H9 (cell line): ENCODE measurements around the gene MYH4. TPM values are rescaled to one million over a fixed set of nuclear protein-coding genes. Genes with fewer than 3 reads are reported as not detected.
A peak's percentile ranks its signal among the peaks of the same experiment; 100 is the strongest.

ENCODE experiments used
- DNase-seq: peaks from one replicate; pipeline ENCODE4 v3.0.0-alpha.2; 2017
- H2AFZ ChIP-seq: one replicate; pipeline ENCODE4 v1.6.1; 2013; ENCODE audit warnings: mild to moderate bottlenecking, low read length, control low read depth, moderate library complexity
- H2AK5ac ChIP-seq: 2 replicates; pipeline ENCODE4 v1.6.1; 2013; ENCODE audit warnings: low read length, control low read depth, mixed read lengths; ENCODE audit not compliant: insufficient read length
- H2BK120ac ChIP-seq: one replicate; pipeline ENCODE4 v1.6.1; 2013; ENCODE audit warnings: low read depth, mild to moderate bottlenecking, low read length, control low read depth, inconsistent platforms; ENCODE audit not compliant: poor library complexity, severe bottlenecking
- H2BK12ac ChIP-seq: 2 replicates; pipeline ENCODE4 v1.6.1; 2013; ENCODE audit warnings: low read length, control low read depth, mixed read lengths, low read depth; ENCODE audit not compliant: insufficient read length
- H2BK15ac ChIP-seq: 2 replicates; pipeline ENCODE4 v1.6.1; 2013; ENCODE audit warnings: low read depth, low read length, control low read depth
- H2BK20ac ChIP-seq: one replicate; pipeline ENCODE4 v1.6.1; 2013; ENCODE audit warnings: low read depth, mild to moderate bottlenecking, low read length, control low read depth, inconsistent platforms; ENCODE audit not compliant: poor library complexity, severe bottlenecking
- H2BK5ac ChIP-seq: 2 replicates; pipeline ENCODE4 v1.6.1; 2013; ENCODE audit warnings: low read length, control low read depth, mixed read lengths; ENCODE audit not compliant: insufficient read length
- H3K14ac ChIP-seq: 2 replicates; pipeline ENCODE4 v1.6.1; 2013; ENCODE audit warnings: low read length, control low read depth; ENCODE audit not compliant: insufficient read depth
- H3K18ac ChIP-seq: 2 replicates; pipeline ENCODE4 v1.6.1; 2013; ENCODE audit warnings: low read depth, mild to moderate bottlenecking, mixed read lengths, low read length, control low read depth; ENCODE audit not compliant: insufficient read length
- H3K23ac ChIP-seq: 2 replicates; pipeline ENCODE4 v1.6.1; 2013; ENCODE audit warnings: low read length, control low read depth, mixed read lengths, low read depth; ENCODE audit not compliant: insufficient read length
- H3K23me2 ChIP-seq: 2 replicates; pipeline ENCODE4 v1.6.1; 2013; ENCODE audit warnings: low read depth, mild to moderate bottlenecking, mixed read lengths, low read length, control low read depth; ENCODE audit not compliant: insufficient read length, poor library complexity, severe bottlenecking
- H3K27ac ChIP-seq: 2 replicates; pipeline ENCODE4 v1.5.1; 2013; ENCODE audit warnings: low read length, control low read depth, mixed read lengths, low read depth; ENCODE audit not compliant: insufficient read length
- H3K27me3 ChIP-seq: 2 replicates; pipeline ENCODE4 v1.6.1; 2013; ENCODE audit warnings: low read length, control low read depth, inconsistent platforms; ENCODE audit not compliant: insufficient read depth
- H3K4ac ChIP-seq: 2 replicates; pipeline ENCODE4 v1.6.1; 2013; ENCODE audit warnings: low read depth, mild to moderate bottlenecking, control low read depth, inconsistent platforms, low read length, moderate library complexity
- H3K4me1 ChIP-seq: 2 replicates; pipeline ENCODE4 v1.6.1; 2013; ENCODE audit warnings: low read length, control low read depth, inconsistent platforms; ENCODE audit not compliant: insufficient read depth
- H3K4me2 ChIP-seq: 2 replicates; pipeline ENCODE4 v1.6.1; 2013; ENCODE audit warnings: low read length, control low read depth, mixed read lengths; ENCODE audit not compliant: insufficient read length, insufficient read depth
- H3K56ac ChIP-seq: 2 replicates; pipeline ENCODE4 v1.6.1; 2013; ENCODE audit warnings: low read depth, mild to moderate bottlenecking, mixed read lengths, low read length, control low read depth; ENCODE audit not compliant: insufficient read length
- H3K79me1 ChIP-seq: 2 replicates; pipeline ENCODE4 v1.6.1; 2013; ENCODE audit warnings: low read depth, mild to moderate bottlenecking, moderate library complexity, low read length, control low read depth, inconsistent platforms; ENCODE audit not compliant: insufficient read depth, poor library complexity, severe bottlenecking
- H3K79me2 ChIP-seq: 2 replicates; pipeline ENCODE4 v1.6.1; 2013; ENCODE audit warnings: low read length, control low read depth, inconsistent platforms; ENCODE audit not compliant: insufficient read depth
- H3K9ac ChIP-seq: 2 replicates; pipeline ENCODE4 v1.6.1; 2013; ENCODE audit warnings: low read length, control low read depth, mixed read lengths; ENCODE audit not compliant: insufficient read length; ENCODE audit errors: extremely low read depth
- H3K9me3 ChIP-seq: one replicate; pipeline ENCODE4 v1.6.1; 2013; ENCODE audit warnings: low read depth, low read length, inconsistent platforms; ENCODE audit not compliant: control insufficient read depth
- H3T11ph ChIP-seq: one replicate; pipeline ENCODE4 v1.6.1; 2013; ENCODE audit warnings: mild to moderate bottlenecking, low read length, control low read depth, inconsistent platforms
- H4K20me1 ChIP-seq: one replicate; pipeline ENCODE4 v1.6.1; 2013; ENCODE audit not compliant: control insufficient read depth, insufficient read length, insufficient read depth
- H4K5ac ChIP-seq: 2 replicates; pipeline ENCODE4 v1.6.1; 2013; ENCODE audit warnings: low read depth, mild to moderate bottlenecking, mixed read lengths, low read length, control low read depth; ENCODE audit not compliant: insufficient read length
- H4K8ac ChIP-seq: replicated peaks from 2 replicates; pipeline ENCODE4 v1.6.1; 2013; ENCODE audit warnings: low read length, control low read depth, mixed read lengths, low read depth; ENCODE audit not compliant: insufficient read length
- H4K91ac ChIP-seq: 2 replicates; pipeline ENCODE4 v1.6.1; 2013; ENCODE audit warnings: low read depth, mild to moderate bottlenecking, moderate library complexity, mixed read lengths, low read length, control low read depth; ENCODE audit not compliant: insufficient read length
- H3K27ac Mint-ChIP-seq, 3 experiments: 2 replicates in 2 of 3; 3 replicates in 1 of 3; pipeline ENCODE4 v1.8.0; 2020 to 2021; ENCODE audit warnings: mixed read lengths in 3 of 3, mild to moderate bottlenecking in 1 of 3, moderate library complexity in 1 of 3
- H3K27me3 Mint-ChIP-seq: 2 replicates; pipeline ENCODE4 v1.8.0; 2021; ENCODE audit warnings: low read depth, mild to moderate bottlenecking, moderate library complexity, mixed read lengths
- H3K36me3 Mint-ChIP-seq, 3 experiments: 2 replicates in 2 of 3; 3 replicates in 1 of 3; pipeline ENCODE4 v1.8.0; 2020 to 2021; ENCODE audit warnings: low read depth in 3 of 3, mixed read lengths in 3 of 3; ENCODE audit not compliant: insufficient read depth in 1 of 3
- H3K4me1 Mint-ChIP-seq, 2 experiments: 2 replicates each; pipeline ENCODE4 v1.8.0; 2020; ENCODE audit warnings: mixed read lengths in 2 of 2
- H3K4me3 Mint-ChIP-seq, 2 experiments: 2 replicates in 1 of 2; 3 replicates in 1 of 2; pipeline ENCODE4 v1.8.0; 2020 to 2021; ENCODE audit warnings: mild to moderate bottlenecking in 2 of 2, mixed read lengths in 2 of 2, moderate library complexity in 1 of 2
- H3K9me3 Mint-ChIP-seq, 2 experiments: 2 replicates in 1 of 2; 3 replicates in 1 of 2; pipeline ENCODE4 v1.8.0; 2020; ENCODE audit warnings: mild to moderate bottlenecking in 2 of 2, mixed read lengths in 2 of 2, moderate library complexity in 1 of 2
- CTCF ChIP-seq: fragments of 200-600 bp; sonication (generic); conservative IDR thresholded peaks from 3 replicates; pipeline ENCODE4 v1.8.0; 2021; ENCODE audit warnings: antibody characterized with exemption, mild to moderate bottlenecking
- WGBS: extraction: QIAGEN DNeasy Blood & Tissue Kit; methylation state at CpG from one replicate; pipeline ENCODE4 v1.1.7; 2013; ENCODE audit warnings: missing lambda C conversion rate, low lambda C conversion rate, mixed read lengths; ENCODE audit not compliant: insufficient read length; ENCODE audit errors: extremely low coverage; 5-methylcytosine and 5-hydroxymethylcytosine counted together
- total RNA-seq: library from RNA; stranded (reverse); gene quantifications from 2 replicates; pipeline ENCODE4 v1.2.1, GENCODE V29; 2021

Gene MYH4
- total RNA-seq, 1 experiment from 2014 or later: not detected

- Histone ChIP-seq H3K4ac (no peak overlapping the region), H3K18ac (no peak overlapping the region), H3K9ac (no peak overlapping the region), H3K79me2 (no peaks in the 10 kb centered on the region), H4K8ac (no peak overlapping the region), H4K5ac (no peak overlapping the region), H4K91ac (no peak overlapping the region), H3K79me1 (no peaks in the 10 kb centered on the region), H3K56ac (no peak overlapping the region), H3K27me3 (no peaks in the 10 kb centered on the region), H2BK15ac (no peak overlapping the region), H3K14ac (no peak overlapping the region), H2AFZ (no peak overlapping the region), H3T11ph (no peak overlapping the region), H2AK5ac (no peak overlapping the region), H3K23ac (no peak overlapping the region), H3K4me2 (no peak overlapping the region), H2BK5ac (no peak overlapping the region), H3K9me3 (no peaks in the 10 kb centered on the region), H3K4me1 (no peaks in the 10 kb centered on the region), H3K27ac (no peak overlapping the region), H2BK12ac (no peak overlapping the region), H3K23me2 (no peaks in the 10 kb centered on the region), H4K20me1 (no peaks in the 10 kb centered on the region), H2BK20ac (no peak overlapping the region), H2BK120ac (no peak overlapping the region)
- DNase-seq: no peak
- Mint-ChIP-seq H3K27me3 (no peaks in the 10 kb centered on the region), H3K4me1 (peaks cover 0 to 2% of the 10 kb centered on the region in 2 experiments; a peak in 1 of 4 replicates), H3K36me3 (peaks cover 0 to 4% (median 0%) of the 10 kb centered on the region in 3 experiments; a peak in 1 of 7 replicates), H3K27ac (no peak overlapping the region), H3K9me3 (peaks cover 0 to 3% of the 10 kb centered on the region in 2 experiments; a peak in 2 of 5 replicates), H3K4me3 (no peak overlapping the region)
- WGBS: no CpG with 5 or more reads among the region's 4 CpGs
- peak; percentile 64 for TF ChIP-seq CTCF
Measured at GRCh38 chr17:10463402-10463801, 6.0 kb downstream of the MYH4 start.
